Upper lobe of left lung (tissue), 4 donors: ENCODE results near the gene ZNF280A.

ENCODE experiments used
- POLR2A ChIP-seq, 4 donors: fragments of 450-650 bp; IDR thresholded peaks; one replicate each; pipeline ENCODE4 v1.5.1; 2016 to 2017; ENCODE audit warnings: antibody characterized with exemption in 4 of 4, mild to moderate bottlenecking in 2 of 4
- POLR2AphosphoS5 ChIP-seq, 2 donors: sonication (generic); formaldehyde crosslinking; IDR thresholded peaks; one replicate each; pipeline ENCODE4 v1.5.1; 2017; ENCODE audit warnings: antibody characterized with exemption in 2 of 2
- TF ChIP-seq, protein P1 (sequence below), 6 experiments: fragments of 450-650 bp in 4 of 6; fragments of 200-600 bp in 2 of 6; sonication (generic) in 2 of 6; IDR thresholded peaks; one replicate each; pipeline ENCODE4 v1.5.1; 2016 to 2019; ENCODE audit warnings: antibody characterized with exemption in 6 of 6

DNA sequence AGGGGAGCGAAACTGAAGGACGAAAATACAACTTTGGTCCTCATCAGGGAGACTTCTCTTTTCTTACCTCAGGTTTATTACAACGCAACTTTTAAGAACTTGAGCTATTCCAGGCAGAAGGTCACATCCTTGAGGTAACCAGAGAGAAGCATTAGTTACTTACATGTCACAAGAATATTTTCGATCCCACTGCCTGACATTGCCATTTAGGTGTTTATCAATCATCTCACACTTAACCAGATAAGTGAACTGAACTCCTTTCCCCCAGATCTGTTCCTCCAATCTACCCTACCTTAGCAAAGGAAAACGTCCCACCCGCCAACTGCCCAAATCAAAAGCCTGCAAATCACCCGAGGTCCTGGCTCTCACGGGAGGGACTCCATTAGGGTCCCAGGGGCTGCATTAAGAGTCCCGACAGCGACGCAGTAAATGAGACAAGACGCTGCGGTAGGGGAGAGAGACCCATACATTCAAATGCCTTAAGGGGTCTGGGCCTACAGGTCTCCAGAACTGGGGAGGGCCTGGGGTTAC, 12.3 kb downstream of the ZNF280A start:
- TF ChIP-seq, protein P1, sequence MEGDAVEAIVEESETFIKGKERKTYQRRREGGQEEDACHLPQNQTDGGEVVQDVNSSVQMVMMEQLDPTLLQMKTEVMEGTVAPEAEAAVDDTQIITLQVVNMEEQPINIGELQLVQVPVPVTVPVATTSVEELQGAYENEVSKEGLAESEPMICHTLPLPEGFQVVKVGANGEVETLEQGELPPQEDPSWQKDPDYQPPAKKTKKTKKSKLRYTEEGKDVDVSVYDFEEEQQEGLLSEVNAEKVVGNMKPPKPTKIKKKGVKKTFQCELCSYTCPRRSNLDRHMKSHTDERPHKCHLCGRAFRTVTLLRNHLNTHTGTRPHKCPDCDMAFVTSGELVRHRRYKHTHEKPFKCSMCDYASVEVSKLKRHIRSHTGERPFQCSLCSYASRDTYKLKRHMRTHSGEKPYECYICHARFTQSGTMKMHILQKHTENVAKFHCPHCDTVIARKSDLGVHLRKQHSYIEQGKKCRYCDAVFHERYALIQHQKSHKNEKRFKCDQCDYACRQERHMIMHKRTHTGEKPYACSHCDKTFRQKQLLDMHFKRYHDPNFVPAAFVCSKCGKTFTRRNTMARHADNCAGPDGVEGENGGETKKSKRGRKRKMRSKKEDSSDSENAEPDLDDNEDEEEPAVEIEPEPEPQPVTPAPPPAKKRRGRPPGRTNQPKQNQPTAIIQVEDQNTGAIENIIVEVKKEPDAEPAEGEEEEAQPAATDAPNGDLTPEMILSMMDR (IDR thresholded peaks at IDR 0.05) = no peak
- no peak for TF ChIP-seq POLR2AphosphoS5 (IDR thresholded peaks at IDR 0.05)
- no peak for TF ChIP-seq POLR2A (IDR thresholded peaks at IDR 0.05)
